Right atrium auricular region (tissue), 2 donors: ENCODE results near the gene ABR. TPM values are rescaled to one million over a fixed set of nuclear protein-coding genes. Genes with fewer than 3 reads are reported as not detected.
A peak's percentile ranks its signal among the peaks of the same experiment; 100 is the strongest.

Experiments used
- DNase-seq: peaks from one replicate; pipeline ENCODE4 v3.0.0-alpha.2; 2019; ENCODE audit warnings: low spot score
- H3K27ac ChIP-seq, 2 donors: fragments of 200-600 bp; sonication (generic); 1 replicate in 1 of 2; 2 replicates in 1 of 2; pipeline ENCODE4 v1.5.1; 2016 to 2019
- H3K27me3 ChIP-seq, 2 donors: fragments of 200-600 bp; sonication (generic); one replicate each; pipeline versions ENCODE4 v1.5.1 to v1.6.0; 2017 to 2019
- H3K36me3 ChIP-seq: fragments of 200-600 bp; sonication (generic); one replicate; pipeline ENCODE4 v1.5.1; 2016
- H3K4me1 ChIP-seq, 2 donors: fragments of 200-600 bp; sonication (generic); one replicate each; pipeline versions ENCODE4 v1.5.1 to v1.6.0; 2017 to 2019
- H3K4me3 ChIP-seq, 2 donors: fragments of 200-600 bp; sonication (generic); 1 replicate in 1 of 2; 2 replicates in 1 of 2; pipeline ENCODE4 v1.5.1; 2017 to 2019; ENCODE audit warnings: mild to moderate bottlenecking in 1 of 2, moderate library complexity in 1 of 2
- H3K9me3 ChIP-seq, 2 donors: fragments of 200-600 bp; sonication (generic); one replicate each; pipeline ENCODE4 v1.5.1; 2019
- total RNA-seq, 2 donors: library from RNA; depleted of rRNA; stranded (reverse); fragments of >200 nt; gene quantifications; one replicate each; pipeline ENCODE4 v1.1.0, GENCODE V29; 2016
- TF ChIP-seq, protein P1 (sequence below), 2 donors: fragments of 200-600 bp; sonication (generic); IDR thresholded peaks; one replicate each; pipeline ENCODE4 v1.5.1; 2019; ENCODE audit warnings: antibody characterized with exemption in 2 of 2

The ABR gene
- total RNA-seq, 2 donors from 2014 or later = 94.9 to 116 TPM

DNA sequence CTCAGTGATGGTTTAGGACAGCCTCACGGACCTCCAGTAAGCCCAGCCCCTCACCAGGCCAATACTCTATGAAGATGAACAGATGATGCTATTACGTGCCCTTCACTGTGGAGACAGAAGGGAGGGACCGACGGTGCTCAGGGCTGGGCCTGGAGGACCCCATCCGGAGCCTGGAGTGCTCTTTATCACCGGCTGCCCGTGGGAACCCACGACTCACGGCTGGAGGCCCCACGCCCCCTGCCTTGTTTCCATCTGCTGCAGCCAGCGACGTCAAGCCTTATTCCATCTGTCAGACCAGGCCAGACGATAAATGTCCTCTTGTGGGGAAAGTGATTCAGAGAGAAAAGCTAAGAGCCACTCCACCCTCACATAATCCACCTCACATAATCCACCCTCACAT lies 186.8 kb downstream of the ABR start:
- no peaks in the 10 kb centered on the region for H3K36me3 ChIP-seq
- H3K27me3 ChIP-seq = no peaks in the 10 kb centered on the region
- TF ChIP-seq, protein P1, sequence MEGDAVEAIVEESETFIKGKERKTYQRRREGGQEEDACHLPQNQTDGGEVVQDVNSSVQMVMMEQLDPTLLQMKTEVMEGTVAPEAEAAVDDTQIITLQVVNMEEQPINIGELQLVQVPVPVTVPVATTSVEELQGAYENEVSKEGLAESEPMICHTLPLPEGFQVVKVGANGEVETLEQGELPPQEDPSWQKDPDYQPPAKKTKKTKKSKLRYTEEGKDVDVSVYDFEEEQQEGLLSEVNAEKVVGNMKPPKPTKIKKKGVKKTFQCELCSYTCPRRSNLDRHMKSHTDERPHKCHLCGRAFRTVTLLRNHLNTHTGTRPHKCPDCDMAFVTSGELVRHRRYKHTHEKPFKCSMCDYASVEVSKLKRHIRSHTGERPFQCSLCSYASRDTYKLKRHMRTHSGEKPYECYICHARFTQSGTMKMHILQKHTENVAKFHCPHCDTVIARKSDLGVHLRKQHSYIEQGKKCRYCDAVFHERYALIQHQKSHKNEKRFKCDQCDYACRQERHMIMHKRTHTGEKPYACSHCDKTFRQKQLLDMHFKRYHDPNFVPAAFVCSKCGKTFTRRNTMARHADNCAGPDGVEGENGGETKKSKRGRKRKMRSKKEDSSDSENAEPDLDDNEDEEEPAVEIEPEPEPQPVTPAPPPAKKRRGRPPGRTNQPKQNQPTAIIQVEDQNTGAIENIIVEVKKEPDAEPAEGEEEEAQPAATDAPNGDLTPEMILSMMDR (IDR thresholded peaks at IDR 0.05) = no peak
- no peak overlapping the region for H3K4me3 ChIP-seq
- peaks cover 0 to 10% of the 10 kb centered on the region in 2 donors for H3K4me1 ChIP-seq
- no peak for DNase-seq
- no peaks in the 10 kb centered on the region for H3K9me3 ChIP-seq
- no peak overlapping the region for H3K27ac ChIP-seq

DNA sequence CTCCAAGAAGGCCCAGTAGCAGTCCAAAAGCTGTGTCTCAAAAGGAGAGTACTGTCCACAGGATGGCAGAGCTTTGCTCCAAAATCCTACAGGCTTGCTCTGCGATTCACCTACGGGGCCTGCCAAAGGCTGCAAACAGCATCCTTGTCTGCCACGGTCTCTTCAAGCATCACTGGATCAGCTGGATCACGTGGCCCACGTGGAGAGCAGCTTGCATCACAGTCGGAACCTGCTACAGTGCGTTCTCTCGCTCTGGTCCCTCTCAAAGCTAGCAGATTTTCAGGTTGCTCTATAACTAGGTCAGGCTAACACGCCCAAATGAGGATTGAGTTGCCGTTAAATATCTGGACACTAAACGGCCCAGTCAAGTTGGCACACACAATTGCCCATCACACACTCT lies 191.2 kb downstream of the ABR start:
- Histone ChIP-seq H3K4me1 (no peaks in the 10 kb centered on the region), H3K27me3 (no peaks in the 10 kb centered on the region), H3K27ac (no peak overlapping the region), H3K36me3 (no peaks in the 10 kb centered on the region), H3K4me3 (no peak overlapping the region), H3K9me3 (no peaks in the 10 kb centered on the region)
- DNase-seq = no peak
- TF ChIP-seq, protein P1 (IDR thresholded peaks at IDR 0.05) = no peak

DNA sequence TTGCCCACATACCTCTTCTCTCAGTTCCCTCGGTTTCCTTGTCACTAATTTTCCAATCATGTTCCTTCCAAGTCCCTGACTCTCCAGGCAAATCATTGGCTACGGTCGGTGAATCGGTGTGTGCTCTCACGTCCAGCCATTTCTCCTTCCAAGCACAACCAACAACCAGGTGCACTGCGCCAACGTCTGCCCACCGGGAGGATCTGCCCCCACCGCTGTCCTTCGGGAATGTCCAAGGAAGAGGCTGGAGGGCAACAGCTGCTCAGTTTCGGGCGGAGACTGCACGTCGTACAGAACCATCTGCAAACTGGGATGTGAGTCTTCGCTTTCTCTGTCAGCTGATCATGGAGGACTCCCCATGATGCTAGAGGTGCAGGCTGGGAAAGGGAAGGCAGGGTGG lies 191.8 kb downstream of the ABR start:
- Histone ChIP-seq H3K9me3 (no peaks in the 10 kb centered on the region), H3K4me3 (no peak overlapping the region), H3K36me3 (no peaks in the 10 kb centered on the region), H3K27me3 (no peaks in the 10 kb centered on the region), H3K4me1 (no peaks in the 10 kb centered on the region), H3K27ac (no peak overlapping the region)
- TF ChIP-seq, protein P1 (IDR thresholded peaks at IDR 0.05) = no peak
- no peak for DNase-seq

DNA sequence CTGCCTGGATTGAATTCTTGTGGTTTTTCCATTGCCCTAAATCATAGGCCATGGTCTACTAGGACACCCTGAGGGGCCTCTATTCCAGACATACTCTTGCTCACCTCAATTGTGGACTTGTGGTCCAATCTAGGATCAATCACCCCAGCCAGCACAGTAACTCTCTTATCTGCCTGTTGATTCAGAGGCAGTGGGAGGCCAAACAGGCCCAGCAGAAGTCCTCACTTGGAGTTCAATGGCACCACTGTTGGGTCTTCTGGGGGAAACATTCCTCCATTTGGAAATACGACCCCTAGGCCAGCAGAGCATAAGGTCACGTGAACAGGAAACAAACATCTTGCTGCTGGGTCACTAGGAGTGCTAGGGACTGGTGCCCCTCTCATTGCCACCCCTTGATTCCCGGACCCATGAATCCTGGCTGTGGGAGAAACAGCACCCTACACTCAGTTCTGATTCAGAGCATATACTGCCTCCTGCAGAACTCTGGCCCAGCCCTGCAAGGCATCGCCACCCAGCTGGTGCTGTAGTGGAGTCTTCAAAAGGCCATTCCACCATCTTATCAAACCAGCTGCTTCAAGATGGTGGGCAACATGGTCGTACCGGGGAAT lies 193.4 kb downstream of the ABR start:
- Histone ChIP-seq H3K27ac (no peak overlapping the region), H3K36me3 (no peaks in the 10 kb centered on the region), H3K27me3 (no peaks in the 10 kb centered on the region), H3K9me3 (no peaks in the 10 kb centered on the region), H3K4me1 (no peaks in the 10 kb centered on the region), H3K4me3 (no peak overlapping the region)
- TF ChIP-seq, protein P1 (IDR thresholded peaks at IDR 0.05) = no peak
- DNase-seq = no peak

DNA sequence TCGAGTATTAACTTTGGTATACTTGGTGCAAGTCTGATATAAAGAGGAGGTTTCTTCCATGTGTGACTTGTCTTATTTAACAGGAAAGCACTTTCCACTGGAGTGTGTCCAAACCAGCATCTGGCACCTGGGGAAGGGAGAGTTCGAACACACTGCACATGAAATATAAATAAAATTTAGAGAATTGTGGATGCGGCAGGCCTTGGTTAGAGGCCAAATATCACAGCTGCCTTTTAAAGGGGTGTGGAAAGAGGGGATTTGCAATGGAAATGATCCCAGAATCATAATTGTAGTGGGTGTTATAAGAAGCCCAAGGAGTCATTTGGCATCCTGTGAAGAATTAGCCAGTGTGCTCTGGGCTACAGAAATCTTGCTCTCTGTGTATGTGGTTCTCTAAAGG lies 195.9 kb downstream of the ABR start:
- no peaks in the 10 kb centered on the region for H3K9me3 ChIP-seq
- no peak overlapping the region for H3K4me3 ChIP-seq
- no peak for DNase-seq
- H3K27ac ChIP-seq = no peak overlapping the region
- peaks cover 0 to 10% of the 10 kb centered on the region in 2 donors for H3K4me1 ChIP-seq
- TF ChIP-seq, protein P1 (IDR thresholded peaks at IDR 0.05) = no peak
- H3K27me3 ChIP-seq = no peaks in the 10 kb centered on the region
- H3K36me3 ChIP-seq = no peaks in the 10 kb centered on the region

DNA sequence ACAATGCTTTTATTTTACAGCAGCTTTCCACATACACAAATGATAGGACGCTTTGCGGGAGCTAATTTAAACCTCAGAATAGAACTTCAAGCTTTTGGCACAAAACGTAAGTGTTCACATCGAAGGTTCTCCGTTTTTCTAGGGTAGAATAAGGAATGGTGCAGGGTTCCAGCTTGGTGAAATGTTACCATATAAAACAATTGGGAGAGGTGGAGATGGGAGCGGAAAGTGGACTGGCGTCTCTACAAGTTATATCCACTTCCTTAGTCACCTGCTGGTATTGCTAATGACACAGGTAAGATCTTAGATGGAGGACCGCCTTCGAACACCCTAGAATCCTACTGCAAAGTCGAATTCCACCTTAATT lies 198.5 kb downstream of the ABR start:
- no peak overlapping the region for H3K27ac ChIP-seq
- TF ChIP-seq, protein P1 (IDR thresholded peaks at IDR 0.05) = peak in 1 of 2 donors; percentile 3
- no peak overlapping the region for H3K4me3 ChIP-seq
- H3K27me3 ChIP-seq = no peaks in the 10 kb centered on the region
- peaks cover 0 to 28% of the 10 kb centered on the region in 2 donors for H3K4me1 ChIP-seq
- no peaks in the 10 kb centered on the region for H3K36me3 ChIP-seq
- H3K9me3 ChIP-seq = no peaks in the 10 kb centered on the region
- no peak for DNase-seq
